ENCODE measurements around the gene SPRR4.

The SPRR4 gene, protein sequence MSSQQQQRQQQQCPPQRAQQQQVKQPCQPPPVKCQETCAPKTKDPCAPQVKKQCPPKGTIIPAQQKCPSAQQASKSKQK

GRCh38 chr1:152970495-152970894, at the start of gene SPRR4:
Gene SPRR4, plus strand, starts transcription at chr1:152970648. Its CDS starts 1,243 bp downstream, at chr1:152971891.
- no peak for DNase-seq

DNA sequence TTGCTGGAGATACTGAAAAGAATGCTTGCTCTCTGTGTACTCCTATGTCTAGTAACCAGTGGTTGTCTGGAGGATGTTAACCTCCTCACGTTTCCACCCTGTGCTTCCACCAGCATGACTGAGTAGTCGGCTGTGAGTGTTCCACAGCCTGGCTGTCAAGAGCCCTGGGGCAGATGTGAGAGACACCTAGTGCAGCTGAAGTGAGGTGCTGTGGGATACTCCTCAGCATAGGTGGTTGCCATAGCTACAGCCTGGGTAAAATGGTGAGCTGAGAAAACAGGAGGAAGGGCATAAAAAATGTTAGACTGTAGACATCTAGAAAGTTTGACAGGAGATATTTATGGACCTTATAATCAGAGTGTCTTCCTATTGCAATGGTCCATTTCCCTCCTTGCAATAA, 46.3 kb upstream of the SPRR4 start:
- no peak for DNase-seq

DNA sequence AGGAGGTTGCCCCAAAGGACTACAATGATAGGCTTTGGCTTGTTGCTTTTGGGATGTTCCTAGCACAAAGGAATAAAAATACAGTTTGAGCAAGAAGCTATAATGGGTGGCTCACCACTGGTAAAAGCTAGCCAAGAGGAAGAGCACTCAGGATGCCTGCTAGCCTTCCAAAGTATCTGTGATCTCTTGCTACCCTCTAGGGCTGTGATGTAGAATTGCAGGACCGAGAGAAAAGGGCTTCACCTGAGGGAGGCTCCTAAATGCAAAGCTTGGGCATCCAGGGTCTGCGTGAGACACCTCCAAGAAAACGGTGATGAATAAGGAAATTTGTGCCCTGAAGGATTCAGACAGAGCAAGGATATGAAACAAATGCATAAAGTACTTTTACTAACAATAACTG, 44.4 kb upstream of the SPRR4 start:
- no peak for DNase-seq

GRCh38 chr1:152928671-152929070, 41.8 kb upstream of the SPRR4 start:
- no peak for DNase-seq

DNA sequence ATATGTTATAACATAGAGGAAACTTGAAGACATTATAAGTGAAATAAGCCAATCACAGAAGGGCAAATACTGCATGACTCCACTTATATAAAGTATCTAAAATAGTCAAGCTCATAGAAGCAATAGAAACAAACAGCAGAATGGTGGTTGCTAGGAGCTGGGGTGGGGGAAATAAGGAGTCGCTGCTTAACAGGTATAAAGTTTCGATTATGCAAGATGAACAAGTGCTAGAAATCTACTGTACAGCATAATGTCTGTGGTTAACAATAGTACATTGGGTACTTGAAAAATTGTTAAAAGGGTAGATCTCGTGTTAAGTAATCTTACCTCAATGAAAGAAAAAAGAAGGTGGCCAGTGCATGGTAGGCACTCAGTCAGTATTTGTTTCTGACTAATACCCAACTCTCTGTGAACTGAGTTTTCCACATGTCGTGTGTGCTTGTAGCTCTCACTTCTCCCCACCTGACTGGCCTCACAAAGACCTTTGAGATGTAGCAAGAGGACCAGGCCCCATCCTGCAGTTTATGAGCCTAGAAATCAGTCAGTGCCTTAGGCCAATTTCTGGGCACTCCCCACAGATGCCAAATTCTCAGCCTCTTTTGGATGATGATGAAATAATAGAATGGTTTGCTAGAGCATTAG, 38.2 kb upstream of the SPRR4 start:
- DNase-seq = no peak

- DNase-seq = no peak
These were observed 37.3 kb upstream of the SPRR4 start for GRCh38 chr1:152933196-152933595.

DNA sequence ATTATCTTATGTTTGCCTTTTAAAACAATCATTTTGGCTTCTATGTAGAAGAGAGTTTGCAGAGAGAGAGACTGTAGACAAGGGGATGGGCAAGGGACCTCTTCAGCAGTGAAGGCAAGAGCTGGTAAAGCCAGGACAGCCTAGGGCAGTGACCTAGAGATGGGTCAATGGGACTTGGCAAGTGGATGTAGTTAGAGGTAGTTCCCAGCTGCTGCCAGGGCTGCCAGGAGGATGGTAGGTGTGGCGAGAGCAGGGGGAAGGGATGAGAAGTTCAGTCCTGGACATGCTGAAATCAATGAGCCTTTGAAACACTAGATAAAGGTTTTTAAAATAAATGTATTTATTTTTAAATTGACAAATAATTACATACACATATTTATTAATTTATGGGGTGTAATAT, 29.8 kb upstream of the SPRR4 start:
- no peak for DNase-seq

GRCh38 chr1:152941037-152941711, 29.3 kb upstream of the SPRR4 start:
- no peak for DNase-seq

DNA sequence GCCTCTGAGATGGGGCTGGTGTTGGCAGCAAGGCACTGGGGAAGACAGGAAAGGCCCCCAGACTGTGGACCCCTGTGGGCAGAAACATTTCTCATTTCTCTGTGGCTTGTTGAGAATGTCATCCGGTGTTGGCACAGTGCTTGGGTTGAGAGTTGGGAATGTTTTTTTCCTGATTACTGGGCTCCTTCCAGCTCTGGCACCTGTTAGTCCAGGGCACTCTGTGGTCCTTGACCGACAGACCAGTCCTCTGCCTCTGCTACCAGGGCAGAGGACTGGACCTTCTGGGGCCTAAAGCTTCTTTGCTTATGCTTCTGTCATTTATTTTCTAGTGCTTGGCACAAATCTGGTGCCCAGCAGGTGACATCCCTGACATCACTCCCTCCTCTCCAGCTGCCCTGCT, 28.3 kb upstream of the SPRR4 start:
- no peak for DNase-seq

GRCh38 chr1:152946248-152946647, 24.2 kb upstream of the SPRR4 start:
- DNase-seq = no peak

DNA sequence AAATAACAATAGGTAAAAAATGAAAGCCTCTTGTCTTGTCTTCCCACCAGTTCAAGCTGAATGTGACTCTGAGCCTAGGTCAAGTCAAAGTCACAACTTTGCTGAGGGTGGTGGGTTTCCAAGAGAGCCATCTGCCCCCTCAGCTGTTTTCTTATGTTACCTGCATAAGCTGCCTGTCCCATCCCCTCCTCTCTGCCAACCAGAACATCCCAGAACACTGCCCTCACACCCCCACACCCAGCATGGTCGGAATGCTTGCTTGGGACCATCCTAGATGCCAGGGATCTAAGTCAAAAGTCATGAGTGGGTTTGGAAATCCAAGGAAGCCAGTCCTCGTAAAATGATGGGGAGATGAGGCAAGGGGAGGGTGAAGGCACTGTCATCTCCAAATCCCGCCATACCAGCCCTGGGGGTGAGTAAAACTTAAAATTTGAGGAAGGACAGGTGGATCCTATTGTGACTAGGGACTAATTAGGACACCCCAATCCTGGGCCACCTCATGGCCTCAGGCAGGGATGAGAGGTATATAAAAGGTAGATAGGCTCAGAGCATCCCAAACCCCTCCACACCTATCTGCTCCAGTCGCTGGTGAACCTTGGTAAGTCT, 23.7 kb upstream of the SPRR4 start, which contains the start of gene SPRR5:
Gene SPRR5 (plus strand): TSS at position 556 of the 606 bp plus-strand sequence. CDS start 1,349 bp downstream, outside the sequence.
- no peak for DNase-seq

GRCh38 chr1:152951711-152952110, 18.7 kb upstream of the SPRR4 start:
- no peak for DNase-seq

DNA sequence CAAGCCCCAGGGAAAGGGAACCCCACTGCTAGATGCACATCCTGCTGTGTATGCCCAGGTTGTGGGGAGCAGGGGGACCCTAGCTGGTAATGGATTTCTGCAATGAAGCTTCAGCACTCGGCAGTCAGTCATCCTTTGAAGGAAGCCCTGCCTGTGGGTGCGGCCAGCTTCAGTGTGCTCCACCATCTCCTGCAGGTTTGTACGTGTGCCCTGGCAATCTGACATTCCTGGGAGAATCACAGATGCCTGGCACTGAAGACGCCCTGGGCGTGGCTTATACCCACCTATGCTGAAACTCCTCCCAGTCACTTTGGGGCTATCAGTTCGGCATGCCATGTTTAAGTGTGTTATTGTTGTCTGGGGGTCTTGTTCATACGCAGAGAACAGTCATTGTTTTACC, 16.7 kb upstream of the SPRR4 start:
- DNase-seq = no peak

DNA sequence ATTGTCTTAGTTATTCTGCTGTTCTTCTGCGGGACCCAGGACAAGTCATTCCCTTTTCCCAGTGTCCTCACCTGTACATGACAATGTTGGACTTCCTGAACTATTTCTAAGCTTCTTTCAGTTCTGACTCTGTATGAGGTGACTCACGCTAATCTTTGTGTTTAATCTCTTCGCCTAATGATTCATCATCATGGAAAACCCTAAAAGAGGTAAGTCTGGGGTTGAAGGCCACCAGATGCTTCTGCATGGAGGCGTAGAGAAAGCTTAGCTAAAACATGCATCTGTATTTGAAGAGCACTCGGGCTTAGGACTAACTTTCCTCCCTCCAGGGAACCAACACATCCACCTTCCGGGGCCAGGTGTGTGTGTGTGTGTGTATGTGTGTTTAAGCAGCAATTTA, 16.0 kb upstream of the SPRR4 start:
- no peak for DNase-seq

DNA sequence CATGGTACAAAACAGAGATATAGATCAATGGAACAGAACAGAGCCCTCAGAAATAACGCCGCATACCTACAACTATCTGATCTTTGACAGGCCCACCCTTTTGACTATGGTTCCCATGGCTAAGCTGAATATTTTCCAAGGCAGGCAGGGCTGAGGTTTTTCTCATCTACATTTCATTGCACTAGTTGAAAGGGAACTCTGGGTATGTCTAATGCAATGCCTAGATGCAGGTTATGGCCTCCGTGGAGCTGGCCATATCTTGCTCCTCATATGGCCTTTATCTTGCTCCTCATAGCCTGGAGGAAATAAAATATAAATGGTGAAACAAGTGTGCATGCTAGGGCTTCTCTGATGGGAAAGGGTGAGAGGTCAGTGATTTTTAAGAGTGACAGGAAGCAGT, 12.9 kb upstream of the SPRR4 start:
- DNase-seq = no peak

DNA sequence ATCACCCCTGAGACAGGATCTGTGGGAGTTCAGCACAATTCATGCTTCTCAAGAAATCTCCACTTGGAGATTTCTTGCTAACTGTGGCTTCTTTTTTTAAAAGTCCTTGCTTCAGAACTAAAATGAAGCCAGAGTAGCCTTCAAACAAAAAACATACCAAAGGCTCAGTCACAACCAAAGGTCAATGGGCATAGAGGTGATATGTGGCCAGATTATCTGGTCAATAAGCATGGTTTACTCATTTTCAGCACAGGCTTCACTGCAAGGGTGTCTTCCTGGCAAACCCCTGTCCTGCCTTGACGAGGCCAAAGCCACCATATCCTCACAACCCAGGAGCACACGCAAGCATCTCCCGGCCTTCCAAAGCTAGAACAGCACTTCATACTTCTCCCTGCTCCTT, 11.2 kb upstream of the SPRR4 start:
- no peak for DNase-seq

DNA sequence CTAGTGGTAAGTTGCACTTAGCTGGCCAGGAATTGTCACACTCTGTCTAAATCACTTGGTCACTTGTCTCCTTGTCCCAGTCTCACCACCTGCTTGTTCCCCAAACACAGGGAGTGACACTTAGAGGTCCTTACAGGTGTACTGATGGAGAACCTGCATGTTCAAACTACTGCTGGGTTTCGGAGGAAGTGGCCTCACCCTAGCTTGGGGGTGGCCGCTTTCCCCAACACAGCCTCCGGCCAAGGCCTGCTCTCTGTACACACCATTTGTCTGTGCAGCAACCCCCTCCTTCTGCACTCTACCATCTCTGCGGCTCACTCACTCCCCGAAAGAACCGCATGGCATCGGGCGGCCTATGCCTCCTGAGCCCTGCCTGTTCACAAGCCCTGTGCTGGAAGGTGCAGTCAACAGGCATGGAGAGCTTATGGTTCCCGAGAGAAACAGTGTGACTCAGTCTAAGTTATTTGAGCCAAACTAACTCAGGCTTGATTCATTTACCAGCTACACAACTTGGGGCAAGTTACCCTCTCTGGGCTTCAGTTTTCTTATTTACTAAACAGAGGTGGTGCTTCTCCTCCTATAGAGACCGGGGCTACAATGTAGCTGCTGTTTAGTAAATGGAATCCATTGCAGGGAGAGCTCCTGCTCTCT, 10.5 kb upstream of the SPRR4 start:
- DNase-seq = no peak

DNA sequence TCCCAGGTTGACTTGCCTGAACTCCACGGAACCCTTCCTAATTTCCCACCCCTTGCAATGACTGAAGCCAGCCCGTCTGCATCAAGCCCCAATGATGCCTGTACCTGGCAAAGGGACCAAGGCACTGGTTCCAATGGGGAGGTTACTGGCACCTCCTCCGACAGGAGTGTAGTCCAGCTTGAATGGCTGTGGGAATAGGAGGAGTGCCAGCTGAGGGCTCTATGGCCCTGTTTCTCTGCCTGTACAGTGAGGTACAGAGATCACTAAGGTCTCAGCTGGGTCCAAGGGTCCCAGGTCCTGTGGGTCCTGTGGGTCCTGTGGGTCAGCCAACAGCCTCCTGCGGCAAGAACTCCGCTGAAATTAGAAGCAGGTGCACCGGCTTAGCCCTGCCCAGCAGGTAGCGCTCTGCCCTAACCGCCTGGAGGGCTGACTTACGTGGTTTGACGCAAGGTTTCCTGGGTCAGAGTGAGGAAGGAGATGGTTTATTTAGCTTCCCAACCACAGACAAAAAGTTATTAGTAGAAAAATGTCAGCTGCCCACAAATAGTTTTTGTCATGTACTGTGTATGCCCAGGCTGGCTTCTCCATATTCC, 9.9 kb upstream of the SPRR4 start:
- no peak for DNase-seq

DNA sequence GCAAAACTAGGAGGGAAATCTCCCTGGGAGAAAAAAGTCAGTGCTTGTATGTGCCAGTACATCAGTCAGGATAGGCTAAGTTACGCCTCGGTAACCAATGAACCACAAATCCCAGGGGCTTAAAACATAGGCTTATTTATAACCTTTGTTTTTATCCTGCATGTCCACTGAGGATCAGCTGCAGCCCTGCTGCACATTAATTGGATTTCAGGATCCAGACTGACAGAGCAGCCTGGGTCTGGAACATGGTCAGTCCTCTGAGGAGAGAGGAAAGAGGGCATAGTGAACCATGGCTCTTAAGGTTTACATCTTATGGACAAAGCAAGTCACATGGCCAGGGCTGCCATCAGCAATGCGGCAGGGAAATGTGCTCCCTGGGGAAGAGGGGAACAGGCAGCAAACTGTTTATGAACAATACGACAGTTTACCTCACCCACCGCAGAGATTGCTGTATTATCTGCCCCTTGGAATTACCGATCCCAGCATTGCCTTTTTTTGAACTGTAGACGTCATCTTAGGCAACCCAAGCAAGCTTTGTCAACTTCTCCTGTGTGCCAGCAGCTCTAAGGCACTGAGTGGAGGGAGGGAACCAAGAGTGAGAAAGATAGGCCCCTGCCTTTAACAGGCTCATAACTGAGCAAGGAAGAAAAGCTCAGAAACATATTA, 9.1 kb upstream of the SPRR4 start:
- DNase-seq = no peak

- no peak for DNase-seq
These were observed 7.5 kb upstream of the SPRR4 start for GRCh38 chr1:152962876-152963415.

GRCh38 chr1:152964536-152964935, 5.9 kb upstream of the SPRR4 start:
- DNase-seq = no peak

DNA sequence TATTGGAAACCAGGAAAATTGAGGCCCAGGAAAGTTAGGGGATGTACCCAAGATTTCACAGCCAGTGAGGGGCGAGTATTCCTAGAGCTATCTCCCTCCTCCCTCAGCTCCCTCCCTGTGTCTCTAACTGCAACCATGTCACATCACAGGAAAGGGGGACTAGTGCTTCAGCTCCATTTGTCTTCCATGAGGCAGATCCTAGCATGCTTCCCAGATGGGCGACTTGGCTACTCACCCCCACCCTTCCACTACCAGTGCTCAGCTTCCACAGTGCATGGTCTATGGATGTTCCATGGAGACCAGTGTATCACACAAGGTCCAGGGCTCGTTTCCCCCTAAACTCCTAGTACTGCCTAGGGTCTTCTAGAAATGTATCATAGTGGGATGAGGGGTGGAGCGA, 4.6 kb upstream of the SPRR4 start:
- no peak for DNase-seq
